Ishikawa (cell line): Measurements from ENCODE around the gene MAGI1.

Experiments
- CEBPB ChIP-seq: IDR thresholded peaks from 2 replicates; pipeline ENCODE4 v1.6.1; 2012
- EGR1 ChIP-seq: IDR thresholded peaks from 2 replicates; pipeline ENCODE4 v1.6.1; 2012
- EP300 ChIP-seq: IDR thresholded peaks from 2 replicates; pipeline ENCODE4 v1.6.1; 2012; ENCODE audit warnings: borderline replicate concordance
- FOXM1 ChIP-seq: IDR thresholded peaks from 2 replicates; pipeline ENCODE4 v1.6.1; 2012; ENCODE audit warnings: low read depth, borderline replicate concordance
- MAX ChIP-seq: IDR thresholded peaks from 2 replicates; pipeline ENCODE4 v1.6.1; 2012
- RAD21 ChIP-seq: IDR thresholded peaks from 2 replicates; pipeline ENCODE4 v1.6.1; 2012; ENCODE audit warnings: low read depth
- REST ChIP-seq: IDR thresholded peaks from 2 replicates; pipeline ENCODE4 v1.6.1; 2012; ENCODE audit warnings: low read depth, mild to moderate bottlenecking
- TCF12 ChIP-seq: IDR thresholded peaks from 2 replicates; pipeline ENCODE4 v1.6.1; 2012; ENCODE audit warnings: low read depth
- TEAD4 ChIP-seq: IDR thresholded peaks from 2 replicates; pipeline ENCODE4 v1.6.1; 2012
- USF1 ChIP-seq: IDR thresholded peaks from 2 replicates; pipeline ENCODE4 v1.6.1; 2012
- YY1 ChIP-seq: IDR thresholded peaks from 2 replicates; pipeline ENCODE4 v1.6.1; 2012; ENCODE audit warnings: low read depth

GRCh38 chr3:66048051-66048395 is 9.3 kb upstream of the MAGI1 start:
- TF ChIP-seq EGR1 (no peak), YY1 (no peak), MAX (no peak), RAD21 (no peak), EP300 (no peak), CEBPB (no peak), TCF12 (no peak), TEAD4 (no peak), REST (no peak), USF1 (no peak), FOXM1 (no peak)
